Measurements from ENCODE around the gene MAP4K5.

Gene MAP4K5

GRCh38 chr14:50476134-50476533 is 56.2 kb downstream of the MAP4K5 start:
- no peak for DNase-seq (ENCODE audit: low spot score)

- no peak for DNase-seq (ENCODE audit: low spot score)
Measured at GRCh38 chr14:50475460-50475859, 56.9 kb downstream of the MAP4K5 start.

- no peak for DNase-seq (ENCODE audit: low spot score)
Measured at GRCh38 chr14:50471838-50472465, 60.4 kb downstream of the MAP4K5 start.

GRCh38 chr14:50469982-50470381 is 62.4 kb downstream of the MAP4K5 start:
- no peak for DNase-seq (ENCODE audit: low spot score)

GRCh38 chr14:50462111-50462510 is 70.3 kb downstream of the MAP4K5 start:
- DNase-seq (ENCODE audit: low spot score) = no peak

- DNase-seq (ENCODE audit: low spot score) = no peak
Measured at GRCh38 chr14:50453869-50454268, 78.5 kb downstream of the MAP4K5 start.

- peak; percentile 10 for DNase-seq (ENCODE audit: low spot score)
Measured at GRCh38 chr14:50452979-50453705, 79.2 kb downstream of the MAP4K5 start.

GRCh38 chr14:50452296-50452695 is 80.1 kb downstream of the MAP4K5 start:
- DNase-seq (ENCODE audit: low spot score) = no peak

- DNase-seq (ENCODE audit: low spot score) = no peak
Measured at GRCh38 chr14:50451854-50452253, 80.5 kb downstream of the MAP4K5 start.

- no peak for DNase-seq (ENCODE audit: low spot score)
Measured at GRCh38 chr14:50447461-50447860, 84.9 kb downstream of the MAP4K5 start.

GRCh38 chr14:50434528-50434927 is 97.8 kb downstream of the MAP4K5 start:
- no peak for DNase-seq (ENCODE audit: low spot score)

GRCh38 chr14:50432131-50432530 is 100.2 kb downstream of the MAP4K5 start:
- DNase-seq (ENCODE audit: low spot score) = no peak

GRCh38 chr14:50425816-50426215 is 106.6 kb downstream of the MAP4K5 start:
- no peak for DNase-seq (ENCODE audit: low spot score)

GRCh38 chr14:50425105-50425504 is 107.3 kb downstream of the MAP4K5 start:
- no peak for DNase-seq (ENCODE audit: low spot score)

GRCh38 chr14:50423529-50423928 is 108.8 kb downstream of the MAP4K5 start:
- DNase-seq (ENCODE audit: low spot score) = no peak

GRCh38 chr14:50421499-50421898 is 110.9 kb downstream of the MAP4K5 start:
- DNase-seq (ENCODE audit: low spot score) = no peak

- no peak for DNase-seq (ENCODE audit: low spot score)
Measured at GRCh38 chr14:50417853-50418252, 114.5 kb downstream of the MAP4K5 start.

GRCh38 chr14:50410921-50411320 is 121.4 kb downstream of the MAP4K5 start:
- no peak for DNase-seq (ENCODE audit: low spot score)

- DNase-seq (ENCODE audit: low spot score) = no peak
Measured at GRCh38 chr14:50410071-50410470, 122.3 kb downstream of the MAP4K5 start.

- no peak for DNase-seq (ENCODE audit: low spot score)
Measured at GRCh38 chr14:50407111-50407812, 125.1 kb downstream of the MAP4K5 start.

- no peak for DNase-seq (ENCODE audit: low spot score)
Measured at GRCh38 chr14:50403419-50403818, 128.9 kb downstream of the MAP4K5 start.

GRCh38 chr14:50402965-50403364 is 129.4 kb downstream of the MAP4K5 start:
- no peak for DNase-seq (ENCODE audit: low spot score)

- no peak for DNase-seq (ENCODE audit: low spot score)
Measured at GRCh38 chr14:50400461-50400860, 131.9 kb downstream of the MAP4K5 start.
